Breast epithelium (tissue), 4 donors: ENCODE measurements around the gene PIGW. TPM values are rescaled to one million over a fixed set of nuclear protein-coding genes. Genes with fewer than 3 reads are reported as not detected.

ENCODE experiments used
- DNase-seq, 2 donors: peaks; one replicate each; pipeline ENCODE4 v3.0.0-alpha.2; 2019; ENCODE audit warnings: low spot score in 2 of 2
- H3K27ac ChIP-seq, 2 donors: fragments of 200-600 bp; sonication (generic) in 1 of 2; one replicate each; pipeline ENCODE4 v1.5.1; 2016 to 2019; ENCODE audit warnings: mild to moderate bottlenecking in 1 of 2
- H3K27me3 ChIP-seq, 2 donors: fragments of 200-600 bp; sonication (generic) in 1 of 2; one replicate each; pipeline versions ENCODE4 v1.5.1 to v1.6.0; 2017 to 2019; ENCODE audit warnings: control low read depth in 1 of 2, mild to moderate bottlenecking in 1 of 2
- H3K36me3 ChIP-seq: fragments of 200-600 bp; one replicate; pipeline ENCODE4 v1.5.1; 2019
- H3K4me1 ChIP-seq, 2 donors: fragments of 200-600 bp; sonication (generic); one replicate each; pipeline ENCODE4 v1.5.1; 2016 to 2019; ENCODE audit warnings: control low read depth in 1 of 2
- H3K4me3 ChIP-seq, 3 donors: fragments of 200-600 bp; sonication (generic); 1 replicate in 2 of 3; 2 replicates in 1 of 3; pipeline ENCODE4 v1.5.1; 2016 to 2019; ENCODE audit warnings: mild to moderate bottlenecking in 3 of 3, moderate library complexity in 2 of 3
- H3K9me3 ChIP-seq, 2 donors: fragments of 200-600 bp; sonication (generic) in 1 of 2; one replicate each; pipeline ENCODE4 v1.5.1; 2016 to 2019; ENCODE audit warnings: control low read depth in 1 of 2
- POLR2A ChIP-seq: fragments of 450-650 bp; IDR thresholded peaks from one replicate; pipeline ENCODE4 v1.6.1; 2016; ENCODE audit warnings: antibody characterized with exemption, mild to moderate bottlenecking, moderate library complexity
- POLR2AphosphoS5 ChIP-seq, 3 donors: sonication (generic); formaldehyde crosslinking; IDR thresholded peaks; one replicate each; pipeline ENCODE4 v1.6.1; 2017; ENCODE audit warnings: antibody characterized with exemption in 3 of 3
- intact Hi-C: fragments of 100-400 bp; cut with DNase I; formaldehyde crosslinking; loops from one replicate; pipeline ENCODE4 v1.15.1; 2023; ENCODE audit warnings: low total_unique reads
- total RNA-seq, 3 donors: library from RNA; depleted of rRNA; stranded (reverse); fragments of >200 nt; gene quantifications; one replicate each; pipeline ENCODE4 v1.1.0, GENCODE V29; 2016
- TF ChIP-seq, protein P1 (sequence below), 3 donors: fragments of 450-650 bp; IDR thresholded peaks; one replicate each; pipeline ENCODE4 v1.5.1; 2016 to 2017; ENCODE audit warnings: antibody characterized with exemption in 3 of 3, mild to moderate bottlenecking in 3 of 3, moderate library complexity in 3 of 3

PIGW gene
- total RNA-seq, 3 donors from 2014 or later, result 4.0 to 6.2 (median 5.1) TPM

DNA sequence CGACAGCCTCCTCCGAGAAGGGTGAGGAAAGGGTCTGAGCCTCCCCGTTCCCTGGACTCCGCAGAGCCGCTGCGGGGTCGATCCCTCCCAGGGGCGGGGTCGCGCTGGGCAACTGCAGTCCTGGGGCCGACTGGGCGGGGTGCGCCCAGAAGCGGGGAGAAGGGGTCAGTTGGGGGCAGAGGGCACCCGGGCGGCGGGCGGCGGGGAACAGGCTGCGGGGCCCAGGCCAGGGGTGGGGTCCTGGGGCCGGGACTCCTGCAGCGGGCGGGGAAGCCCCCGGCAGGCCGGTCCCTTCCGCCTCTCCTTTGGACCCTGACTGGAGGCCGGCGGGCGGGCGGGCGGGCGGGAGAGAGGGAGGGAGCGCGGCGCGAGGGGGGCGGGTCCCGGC is 10.3 kb downstream of the PIGW start:
- no peak for DNase-seq
- peaks cover 3 to 30% of the 10 kb centered on the region in 2 donors for H3K4me1 ChIP-seq
- H3K27ac ChIP-seq, result peak overlapping the region; percentile 100
- H3K4me3 ChIP-seq, result peak overlapping the region; percentile 92 to 99 (median 95)
- H3K27me3 ChIP-seq, result no peaks in the 10 kb centered on the region
- no peaks in the 10 kb centered on the region for H3K36me3 ChIP-seq
- intact Hi-C loops, result no loop called here
- no peaks in the 10 kb centered on the region for H3K9me3 ChIP-seq
- TF ChIP-seq POLR2A (no peak), POLR2AphosphoS5 (IDR thresholded peaks at IDR 0.05) (no peak)
- TF ChIP-seq, protein P1, sequence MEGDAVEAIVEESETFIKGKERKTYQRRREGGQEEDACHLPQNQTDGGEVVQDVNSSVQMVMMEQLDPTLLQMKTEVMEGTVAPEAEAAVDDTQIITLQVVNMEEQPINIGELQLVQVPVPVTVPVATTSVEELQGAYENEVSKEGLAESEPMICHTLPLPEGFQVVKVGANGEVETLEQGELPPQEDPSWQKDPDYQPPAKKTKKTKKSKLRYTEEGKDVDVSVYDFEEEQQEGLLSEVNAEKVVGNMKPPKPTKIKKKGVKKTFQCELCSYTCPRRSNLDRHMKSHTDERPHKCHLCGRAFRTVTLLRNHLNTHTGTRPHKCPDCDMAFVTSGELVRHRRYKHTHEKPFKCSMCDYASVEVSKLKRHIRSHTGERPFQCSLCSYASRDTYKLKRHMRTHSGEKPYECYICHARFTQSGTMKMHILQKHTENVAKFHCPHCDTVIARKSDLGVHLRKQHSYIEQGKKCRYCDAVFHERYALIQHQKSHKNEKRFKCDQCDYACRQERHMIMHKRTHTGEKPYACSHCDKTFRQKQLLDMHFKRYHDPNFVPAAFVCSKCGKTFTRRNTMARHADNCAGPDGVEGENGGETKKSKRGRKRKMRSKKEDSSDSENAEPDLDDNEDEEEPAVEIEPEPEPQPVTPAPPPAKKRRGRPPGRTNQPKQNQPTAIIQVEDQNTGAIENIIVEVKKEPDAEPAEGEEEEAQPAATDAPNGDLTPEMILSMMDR (IDR thresholded peaks at IDR 0.05), result no peak

DNA sequence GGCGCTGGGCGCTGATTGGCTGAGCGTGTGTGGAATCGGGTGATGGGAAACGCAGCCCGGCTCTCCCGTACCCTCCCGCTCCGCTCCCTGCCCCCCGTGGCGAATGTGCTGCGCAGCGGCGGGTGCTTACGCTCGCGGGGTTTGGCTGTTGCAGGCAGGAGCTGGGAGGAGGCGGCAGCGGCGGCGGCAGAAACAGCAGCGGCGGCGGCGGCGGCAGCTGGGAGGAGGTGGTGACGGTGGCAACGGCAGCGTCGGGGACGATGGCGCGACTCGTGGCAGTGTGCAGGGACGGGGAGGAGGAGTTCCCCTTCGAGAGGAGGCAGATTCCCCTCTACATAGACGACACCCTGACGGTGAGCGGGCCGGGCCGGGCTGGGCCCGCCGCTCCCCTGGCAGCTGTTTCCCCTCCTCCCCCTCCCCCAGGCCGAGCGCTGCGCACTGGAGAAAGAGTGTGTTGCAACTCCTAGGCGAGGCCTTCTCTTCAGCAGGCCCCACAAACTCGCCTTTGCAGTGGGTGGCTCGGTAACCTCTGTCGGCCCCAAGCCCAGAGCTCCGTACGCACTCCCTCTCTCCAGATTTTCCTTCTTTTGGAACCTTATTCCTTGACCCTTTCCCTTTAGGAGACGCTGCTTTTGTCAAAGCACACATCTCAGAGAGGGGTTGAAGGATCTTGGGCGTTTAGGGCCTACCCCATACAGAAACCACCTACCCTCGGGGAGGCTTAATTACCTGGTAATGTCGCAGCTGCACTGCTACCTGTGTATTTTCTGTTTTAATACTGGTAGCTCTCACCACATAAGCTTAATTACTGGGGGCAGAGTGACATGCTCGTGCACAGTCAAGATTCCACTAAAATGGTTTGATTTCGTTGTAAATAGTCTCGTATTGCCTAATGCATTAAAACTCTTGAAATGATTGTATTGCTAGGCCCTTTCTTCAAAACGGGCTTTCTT is 11.0 kb downstream of the PIGW start:
- Histone ChIP-seq H3K36me3 (no peaks in the 10 kb centered on the region), H3K4me1 (peaks cover 3 to 30% of the 10 kb centered on the region in 2 donors), H3K27ac (peak overlapping the region; percentile 100), H3K9me3 (no peaks in the 10 kb centered on the region), H3K4me3 (peak overlapping the region; percentile 92 to 99 (median 95)), H3K27me3 (no peaks in the 10 kb centered on the region)
- peak; percentile 97 to 99 for DNase-seq
- TF ChIP-seq, protein P1 (IDR thresholded peaks at IDR 0.05), result no peak
- TF ChIP-seq POLR2AphosphoS5 (IDR thresholded peaks at IDR 0.05) (peak; percentile 61 to 85 (median 78)), POLR2A (peak; percentile 55)
- intact Hi-C loops, result no loop called here

DNA sequence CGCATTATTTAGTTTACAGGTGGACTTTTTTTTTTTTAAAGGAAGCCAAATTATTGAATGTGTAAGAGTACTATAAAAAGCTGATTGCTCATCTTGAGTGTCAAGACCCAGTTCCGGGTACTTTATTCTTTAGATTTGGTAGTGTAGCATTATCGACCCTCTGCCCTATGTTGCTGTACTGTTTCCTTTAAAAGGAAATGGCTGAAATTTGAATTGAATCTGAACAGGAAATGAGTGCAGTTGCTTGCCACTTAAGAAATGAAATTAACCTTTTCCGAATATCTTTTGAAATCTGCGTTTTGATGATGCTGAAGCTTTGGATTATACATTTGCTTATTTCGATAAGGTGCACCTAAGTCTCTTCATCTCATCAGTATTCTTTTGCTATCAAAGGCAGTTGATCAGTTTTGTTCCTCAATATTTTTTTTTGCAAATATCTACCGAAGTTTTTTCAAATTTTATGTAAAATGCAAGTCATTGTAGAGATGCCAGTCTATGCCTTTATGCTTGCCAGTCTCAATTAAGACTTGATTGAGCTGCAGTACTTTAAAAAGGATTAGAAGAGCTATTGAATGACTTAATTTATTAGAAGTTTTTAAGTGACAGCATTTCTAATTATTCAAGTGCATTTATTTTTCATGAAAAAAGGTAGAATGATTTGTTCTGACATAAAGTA is 11.8 kb downstream of the PIGW start:
- H3K4me1 ChIP-seq, result peaks cover 3 to 30% of the 10 kb centered on the region in 2 donors
- intact Hi-C loops, result no loop called here

DNA sequence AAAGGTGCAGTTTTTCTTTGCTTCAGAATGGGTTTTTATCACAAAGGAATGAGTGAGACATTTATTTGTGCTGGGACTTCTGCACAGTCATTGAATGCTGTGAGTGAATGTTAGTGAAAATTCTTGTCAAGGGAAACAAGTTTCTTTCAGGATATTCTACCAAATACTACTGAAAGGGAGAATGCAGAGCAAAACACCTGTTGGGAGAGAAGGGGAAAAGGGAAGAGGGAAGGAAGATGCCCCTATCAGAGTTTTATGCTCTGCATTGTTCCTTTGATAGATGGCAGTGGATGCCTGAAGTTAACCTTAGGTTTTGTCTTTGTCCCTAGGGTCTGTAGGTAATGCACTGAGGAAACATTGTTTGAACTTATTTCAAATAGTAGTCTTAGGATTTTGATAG is 13.0 kb downstream of the PIGW start:
- Histone ChIP-seq H3K4me1 (peaks cover 3 to 30% of the 10 kb centered on the region in 2 donors), H3K9me3 (no peaks in the 10 kb centered on the region), H3K27me3 (no peaks in the 10 kb centered on the region), H3K36me3 (no peaks in the 10 kb centered on the region), H3K4me3 (peak overlapping the region in 1 of 3 donors; percentile 15), H3K27ac (peak overlapping the region in 1 of 2 donors; percentile 45)
- intact Hi-C loops, result no loop called here
- no peak for DNase-seq
- no peak for TF ChIP-seq POLR2A
- no peak for TF ChIP-seq POLR2AphosphoS5 (IDR thresholded peaks at IDR 0.05)
- TF ChIP-seq, protein P1 (IDR thresholded peaks at IDR 0.05), result no peak

More for the DNA sequence above, 11.8 kb downstream of the PIGW start:
- Histone ChIP-seq H3K27me3 (no peaks in the 10 kb centered on the region), H3K27ac (peak overlapping the region; percentile 100), H3K4me3 (peak overlapping the region; percentile 92 to 99 (median 95)), H3K9me3 (no peaks in the 10 kb centered on the region), H3K36me3 (no peaks in the 10 kb centered on the region)
- no peak for DNase-seq
- TF ChIP-seq, protein P1 (IDR thresholded peaks at IDR 0.05), result no peak
- TF ChIP-seq POLR2AphosphoS5 (IDR thresholded peaks at IDR 0.05) (no peak), POLR2A (no peak)
